SK-N-SH treated with all-trans-retinoic acid at 6 μM for 48 hours (cell line): ENCODE results near the gene NRL.
A peak's percentile ranks its signal among the peaks of the same experiment; 100 is the strongest.

Source experiments
- ATAC-seq: fragments of 200-7000 bp; cut with Tn5 transposase; 3 replicates; pipeline ENCODE4 v1.9.1; 2020; ENCODE audit warnings: mild to moderate bottlenecking, moderate library complexity
- ARNTL ChIP-seq: fragments of 450-650 bp; formaldehyde crosslinking; IDR thresholded peaks from 2 replicates; pipeline ENCODE4 v1.5.0; 2020; ENCODE audit warnings: low read depth, mild to moderate bottlenecking, moderate library complexity, borderline replicate concordance
- CREB5 ChIP-seq: fragments of 250-450 bp; sonication (Bioruptor Pico); IDR thresholded peaks from 2 replicates; pipeline ENCODE4 v1.5.1; 2020; ENCODE audit warnings: low read depth, mild to moderate bottlenecking, moderate library complexity
- CSDC2 ChIP-seq: fragments of 250-450 bp; sonication (Bioruptor Pico); IDR thresholded peaks from 2 replicates; pipeline ENCODE4 v1.5.0; 2020; ENCODE audit warnings: mild to moderate bottlenecking, moderate library complexity
- ESRRG ChIP-seq: fragments of 250-450 bp; sonication (Bioruptor Pico); IDR thresholded peaks from 2 replicates; pipeline ENCODE4 v1.6.1; 2021; ENCODE audit warnings: mild to moderate bottlenecking
- ISL1 ChIP-seq: fragments of 250-450 bp; sonication (Bioruptor Pico); IDR thresholded peaks from 2 replicates; pipeline ENCODE4 v2.1.2; 2022; ENCODE audit warnings: mild to moderate bottlenecking, moderate library complexity
- OSR1 ChIP-seq: fragments of 250-450 bp; sonication (Bioruptor Pico); IDR thresholded peaks from 2 replicates; pipeline ENCODE4 v1.8.0; 2022; ENCODE audit warnings: moderate library complexity, mild to moderate bottlenecking, inconsistent platforms
- PATZ1 ChIP-seq: fragments of 250-450 bp; sonication (Bioruptor Pico); IDR thresholded peaks from 2 replicates; pipeline ENCODE4 v1.8.0; 2020; ENCODE audit warnings: mild to moderate bottlenecking, moderate library complexity, borderline replicate concordance
- POU6F1 ChIP-seq: fragments of 250-450 bp; sonication (Bioruptor Pico); IDR thresholded peaks from 2 replicates; pipeline ENCODE4 v1.8.0; 2021; ENCODE audit warnings: low read depth, mild to moderate bottlenecking, moderate library complexity, borderline replicate concordance
- RARB ChIP-seq: fragments of 250-450 bp; sonication (Bioruptor Pico); IDR thresholded peaks from 2 replicates; pipeline ENCODE4 v1.8.0; 2021; ENCODE audit warnings: mild to moderate bottlenecking, moderate library complexity
- TSHZ2 ChIP-seq: fragments of 250-450 bp; sonication (Bioruptor Pico); IDR thresholded peaks from 2 replicates; pipeline ENCODE4 v1.5.0; 2020; ENCODE audit warnings: mild to moderate bottlenecking, moderate library complexity
- ZC3H10 ChIP-seq: fragments of 250-450 bp; sonication (Bioruptor Pico); IDR thresholded peaks from 2 replicates; pipeline ENCODE4 v1.5.1; 2021; ENCODE audit warnings: mild to moderate bottlenecking, moderate library complexity
- ZFP3 ChIP-seq: fragments of 250-450 bp; sonication (Bioruptor Pico); IDR thresholded peaks from 2 replicates; pipeline ENCODE4 v1.5.0; 2020; ENCODE audit warnings: mild to moderate bottlenecking, moderate library complexity
- ZFP30 ChIP-seq: fragments of 450-650 bp; formaldehyde crosslinking; IDR thresholded peaks from 2 replicates; pipeline ENCODE4 v1.5.0; 2022; ENCODE audit warnings: mild to moderate bottlenecking, moderate library complexity
- ZNF565 ChIP-seq: fragments of 450-650 bp; formaldehyde crosslinking; conservative IDR thresholded peaks from 2 replicates; pipeline ENCODE4 v1.5.0; 2020; ENCODE audit warnings: low read depth, mild to moderate bottlenecking, moderate library complexity
- ZNF8 ChIP-seq: fragments of 450-650 bp; formaldehyde crosslinking; IDR thresholded peaks from 2 replicates; pipeline ENCODE4 v1.5.0; 2020; ENCODE audit warnings: mild to moderate bottlenecking, moderate library complexity

Gene NRL

GRCh38 chr14:24040692-24041091 is 74.1 kb downstream of the NRL start:
- TF ChIP-seq ZNF8 (CRISPR knock-in tag) = no peak
- no peak for TF ChIP-seq ESRRG (CRISPR knock-in tag)
- no peak for TF ChIP-seq RARB (CRISPR knock-in tag)
- no peak for TF ChIP-seq CSDC2 (CRISPR knock-in tag)
- TF ChIP-seq ZC3H10 (CRISPR knock-in tag) = no peak
- TF ChIP-seq CREB5 (CRISPR knock-in tag) = no peak
- TF ChIP-seq ISL1 (CRISPR knock-in tag) = no peak
- TF ChIP-seq OSR1 (CRISPR knock-in tag) = no peak
- TF ChIP-seq POU6F1 (CRISPR knock-in tag) = no peak
- no peak for TF ChIP-seq TSHZ2 (CRISPR knock-in tag)
- no peak for TF ChIP-seq PATZ1
- no peak for TF ChIP-seq ZFP30 (CRISPR knock-in tag)
- TF ChIP-seq, all 23 proteins: peak for 0
- no peak for ATAC-seq

GRCh38 chr14:24038686-24039085 is 76.1 kb downstream of the NRL start:
- no peak for ATAC-seq
- TF ChIP-seq ZFP3 (CRISPR knock-in tag) (no peak), ARNTL (no peak), ESRRG (CRISPR knock-in tag) (no peak)
- TF ChIP-seq, all 23 proteins: peak for 0

GRCh38 chr14:24037658-24038037 is 77.1 kb downstream of the NRL start:
- ATAC-seq = no peak
- no peak for TF ChIP-seq TSHZ2 (CRISPR knock-in tag)
- no peak for TF ChIP-seq PATZ1
- TF ChIP-seq CREB5 (CRISPR knock-in tag) = no peak
- no peak for TF ChIP-seq ZC3H10 (CRISPR knock-in tag)
- no peak for TF ChIP-seq POU6F1 (CRISPR knock-in tag)
- TF ChIP-seq ZNF565 = no peak

- peak; percentile 2; the same call in 2 of the 3 replicates for ATAC-seq
Measured at GRCh38 chr14:24036963-24037657, 77.6 kb downstream of the NRL start.
